Natural killer cell (primary cell): ENCODE data around the gene HYCC2. TPM values are rescaled to one million over a fixed set of nuclear protein-coding genes. Genes with fewer than 3 reads are reported as not detected.

Experiments used
- ATAC-seq, 3 donors: fragments of 150-1000 bp in 2 of 3; fragments of 200-7000 bp in 1 of 3; cut with Tn5 transposase; 1 replicate in 1 of 3; 2 replicates in 2 of 3; pipeline ENCODE4 v1.10.0; 2021; ENCODE audit warnings: mild to moderate bottlenecking in 2 of 3, moderate library complexity in 2 of 3
- DNase-seq, 2 donors: peaks; one replicate each; pipeline versions ENCODE4 v3.0.0 to v3.0.0-alpha.2; 2013 to 2021; ENCODE audit warnings: mixed read lengths in 1 of 2
- H3K27ac ChIP-seq: one replicate; pipeline ENCODE4 v1.5.1; 2013; ENCODE audit warnings: mild to moderate bottlenecking, low read length
- H3K27me3 ChIP-seq: one replicate; pipeline ENCODE4 v1.6.1; 2013; ENCODE audit warnings: low read length; ENCODE audit not compliant: control insufficient read depth, insufficient read depth
- H3K36me3 ChIP-seq: one replicate; pipeline ENCODE4 v1.6.1; 2013; ENCODE audit warnings: low read length; ENCODE audit not compliant: control insufficient read depth, insufficient read depth
- H3K4me1 ChIP-seq: one replicate; pipeline ENCODE4 v1.6.1; 2013; ENCODE audit warnings: low read length; ENCODE audit not compliant: control insufficient read depth, insufficient read depth
- H3K4me3 ChIP-seq: one replicate; pipeline ENCODE4 v1.5.1; 2013; ENCODE audit warnings: low read length
- H3K9me3 ChIP-seq: one replicate; pipeline ENCODE4 v1.6.1; 2013; ENCODE audit warnings: low read length; ENCODE audit not compliant: control insufficient read depth, insufficient read depth
- H3K27ac Mint-ChIP-seq, 2 donors: one replicate each; pipeline ENCODE4 v1.8.0; 2022; ENCODE audit warnings: mild to moderate bottlenecking in 2 of 2, mixed read lengths in 2 of 2, moderate library complexity in 1 of 2
- H3K27me3 Mint-ChIP-seq, 2 donors: one replicate each; pipeline ENCODE4 v1.8.0; 2022; ENCODE audit warnings: low read depth in 2 of 2, mixed read lengths in 2 of 2
- H3K36me3 Mint-ChIP-seq: one replicate; pipeline ENCODE4 v1.8.0; 2022; ENCODE audit warnings: mixed read lengths
- H3K4me1 Mint-ChIP-seq, 2 donors: one replicate each; pipeline ENCODE4 v1.8.0; 2022; ENCODE audit warnings: mixed read lengths in 2 of 2
- H3K4me3 Mint-ChIP-seq: one replicate; pipeline ENCODE4 v1.8.0; 2022; ENCODE audit warnings: mild to moderate bottlenecking, moderate library complexity, mixed read lengths
- H3K9me3 Mint-ChIP-seq, 2 donors: one replicate each; pipeline ENCODE4 v1.8.0; 2022; ENCODE audit warnings: mixed read lengths in 2 of 2
- CTCF ChIP-seq: fragments of 200-600 bp; IDR thresholded peaks from one replicate; pipeline ENCODE4 v1.8.0; 2022; ENCODE audit warnings: antibody characterized with exemption
- WGBS: methylation state at CpG from one replicate; pipeline ENCODE4 v1.1.7; 2013; ENCODE audit warnings: missing lambda C conversion rate; ENCODE audit not compliant: insufficient coverage; 5-methylcytosine and 5-hydroxymethylcytosine counted together
- intact Hi-C: fragments of 100-400 bp; cut with micrococcal nuclease; formaldehyde crosslinking; loops from one replicate; pipeline ENCODE4 v1.14.2; 2022
- total RNA-seq, 4 donors: library from RNA; stranded (reverse); fragments of 120-200 nt in 1 of 4; gene quantifications; one replicate each; pipeline versions ENCODE4 v1.2.3 to v1.2.4, GENCODE V29; 2013 to 2022

Gene HYCC2
- total RNA-seq, 3 donors from 2014 or later (not counting 1 experiment from before 2014, with no cell fraction given), result 54.2 to 62.5 (median 60.1) TPM

- WGBS, result 97% methylated on average over 7 of the region's 7 CpGs
- no peak for TF ChIP-seq CTCF
- no peaks in the 10 kb centered on the region for H3K36me3 Mint-ChIP-seq
- peaks cover 24 to 30% of the 10 kb centered on the region in 2 donors for H3K4me1 Mint-ChIP-seq
- Histone ChIP-seq H3K27ac (no peak overlapping the region), H3K4me1 (peaks cover 12% of the 10 kb centered on the region), H3K36me3 (peaks cover 10% of the 10 kb centered on the region), H3K9me3 (no peaks in the 10 kb centered on the region), H3K27me3 (no peaks in the 10 kb centered on the region), H3K4me3 (no peak overlapping the region)
- intact Hi-C loops, result loop anchor here (5.0 kb wide), 2 partner anchors 107 to 188 kb away; partner anchors contain the start of genes CASP10, NIF3L1 and PPIL3
- no peak overlapping the region for H3K4me3 Mint-ChIP-seq
- H3K27ac Mint-ChIP-seq, result no peak overlapping the region
- no peaks in the 10 kb centered on the region for H3K9me3 Mint-ChIP-seq
- ATAC-seq (no peak), DNase-seq (no peak)
- no peaks in the 10 kb centered on the region for H3K27me3 Mint-ChIP-seq
These were observed 3.5 kb upstream of the HYCC2 start for GRCh38 chr2:201074996-201075395.

GRCh38 chr2:201073071-201073470, 1.6 kb upstream of the HYCC2 start:
- peak overlapping the region; percentile 70 for H3K4me3 Mint-ChIP-seq
- Histone ChIP-seq H3K4me3 (no peak overlapping the region), H3K4me1 (peaks cover 12% of the 10 kb centered on the region), H3K36me3 (no peaks in the 10 kb centered on the region), H3K27me3 (no peaks in the 10 kb centered on the region), H3K9me3 (no peaks in the 10 kb centered on the region), H3K27ac (no peak overlapping the region)
- peaks cover 39 to 46% of the 10 kb centered on the region in 2 donors for H3K4me1 Mint-ChIP-seq
- no peaks in the 10 kb centered on the region for H3K9me3 Mint-ChIP-seq
- H3K27ac Mint-ChIP-seq, result peak overlapping the region; percentile 36 to 40
- DNase-seq, result no peak
- no peaks in the 10 kb centered on the region for H3K27me3 Mint-ChIP-seq
- ATAC-seq, result no peak
- intact Hi-C loops, result loop anchor here (5.0 kb wide), 2 partner anchors 109 to 186 kb away; partner anchors contain the start of genes CASP10, NIF3L1 and PPIL3
- no CpG with 5 or more reads among the region's 1 CpG for WGBS
- TF ChIP-seq CTCF, result no peak
- H3K36me3 Mint-ChIP-seq, result no peaks in the 10 kb centered on the region

- H3K4me1 ChIP-seq, result peaks cover 12% of the 10 kb centered on the region
- H3K9me3 Mint-ChIP-seq, result no peaks in the 10 kb centered on the region
- H3K9me3 ChIP-seq, result no peaks in the 10 kb centered on the region
- H3K36me3 ChIP-seq, result no peaks in the 10 kb centered on the region
- intact Hi-C loops, result loop anchor here (5.0 kb wide), 2 partner anchors 110 to 185 kb away; partner anchors contain the start of genes CASP10, NIF3L1 and PPIL3
- H3K27ac Mint-ChIP-seq, result peak overlapping the region; percentile 93 to 100
- DNase-seq (no peak), ATAC-seq (no peak)
- H3K27me3 ChIP-seq, result no peaks in the 10 kb centered on the region
- TF ChIP-seq CTCF, result no peak
- H3K4me3 ChIP-seq, result peak overlapping the region; percentile 72
- H3K36me3 Mint-ChIP-seq, result no peaks in the 10 kb centered on the region
- 0% methylated on average over 2 of the region's 5 CpGs for WGBS
- H3K27ac ChIP-seq, result peak overlapping the region; percentile 90
- H3K4me3 Mint-ChIP-seq, result peak overlapping the region; percentile 97
- peaks cover 39 to 46% of the 10 kb centered on the region in 2 donors for H3K4me1 Mint-ChIP-seq
- H3K27me3 Mint-ChIP-seq, result no peaks in the 10 kb centered on the region
These were observed 695 bp upstream of the HYCC2 start for GRCh38 chr2:201072201-201072530.

GRCh38 chr2:201070948-201071478, 458 bp downstream of the HYCC2 start:
- peak overlapping the region; percentile 72 for H3K4me3 ChIP-seq
- ATAC-seq, result peak; percentile 25 to 34 (median 33)
- H3K4me1 Mint-ChIP-seq, result peaks cover 46 to 48% of the 10 kb centered on the region in 2 donors
- no peaks in the 10 kb centered on the region for H3K9me3 Mint-ChIP-seq
- DNase-seq, result no peak
- no peaks in the 10 kb centered on the region for H3K36me3 Mint-ChIP-seq
- intact Hi-C loops, result loop anchor here (1.0 to 5.0 kb wide), 5 partner anchors 45 to 358 kb away; partner anchors contain the start of genes CASP10, CFLAR, NIF3L1 and PPIL3
- TF ChIP-seq CTCF, result no peak
- H3K27ac Mint-ChIP-seq, result peak overlapping the region; percentile 93 to 100
- H3K9me3 ChIP-seq, result no peaks in the 10 kb centered on the region
- peaks cover 13% of the 10 kb centered on the region for H3K4me1 ChIP-seq
- peak overlapping the region; percentile 90 for H3K27ac ChIP-seq
- under 1% methylated on average over 21 of the region's 21 CpGs for WGBS
- H3K27me3 Mint-ChIP-seq, result no peaks in the 10 kb centered on the region
- H3K36me3 ChIP-seq, result no peaks in the 10 kb centered on the region
- peak overlapping the region; percentile 97 for H3K4me3 Mint-ChIP-seq
- no peaks in the 10 kb centered on the region for H3K27me3 ChIP-seq
